Measurements from ENCODE around the gene CRIM1.

The CRIM1 gene

DNA sequence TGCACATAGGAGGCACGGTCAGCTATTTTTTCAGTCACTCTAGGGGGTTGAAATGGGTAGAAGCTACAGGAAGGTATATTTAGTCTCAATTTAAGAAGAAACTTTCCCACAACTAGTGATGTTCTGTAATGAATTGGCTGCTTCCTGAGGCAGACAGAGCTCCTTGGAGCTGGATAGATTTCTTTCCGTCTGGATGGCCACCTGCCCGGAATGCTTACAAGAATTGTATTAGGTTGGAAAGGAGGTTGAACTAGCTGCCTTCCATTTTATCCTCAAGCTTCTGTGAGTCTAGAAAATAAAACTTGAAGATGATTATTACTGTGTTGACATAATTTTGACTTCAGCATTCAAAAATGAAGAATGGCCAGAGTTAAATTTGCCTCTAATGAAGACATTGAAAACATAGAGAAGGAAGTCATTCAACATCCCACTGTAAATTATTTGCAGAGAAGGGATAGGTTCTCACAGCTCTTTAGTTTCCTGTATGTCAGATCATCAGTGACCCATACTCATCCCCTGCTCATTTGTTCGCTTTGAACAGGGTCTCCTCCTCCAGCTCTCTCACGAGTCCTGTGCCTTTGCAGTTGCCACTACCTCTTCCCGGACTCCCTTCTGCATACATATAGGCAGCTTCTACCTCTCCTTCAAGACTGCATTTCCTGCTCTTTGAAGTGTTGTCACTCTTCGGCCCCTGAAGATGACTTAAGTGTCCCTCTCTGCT lies 88.8 kb downstream of the CRIM1 start:
- no peak overlapping the region for H4K91ac ChIP-seq (ENCODE audit: low read depth, low read length, poor library complexity)
- H2AFZ ChIP-seq (ENCODE audit: low read length): no peak overlapping the region
- H2BK120ac ChIP-seq (ENCODE audit: low read depth, low read length): no peak overlapping the region
- no peak overlapping the region for H3K9ac ChIP-seq (ENCODE audit: low read depth, low read length, poor library complexity)
- H2BK12ac ChIP-seq (ENCODE audit: low read length): no peak overlapping the region
- H3K27me3 ChIP-seq (ENCODE audit: control insufficient read depth in 3 of 3, insufficient read depth in 3 of 3, low read depth in 1 of 3, low read length in 3 of 3): no peaks in the 10 kb centered on the region
- peaks cover 1% of the 10 kb centered on the region for H3K79me1 ChIP-seq (ENCODE audit: low read depth, low read length)
- H3K23ac ChIP-seq (ENCODE audit: low read depth, low read length, poor library complexity): no peak overlapping the region
- peaks cover 10 to 19% of the 10 kb centered on the region in 2 donors for H3K36me3 ChIP-seq (replicated peaks in 1 of 2; ENCODE audit: control insufficient read depth in 2 of 2, insufficient read depth in 2 of 2, low read length in 2 of 2)
- H3K9me3 ChIP-seq (replicated peaks in 1 of 2; ENCODE audit: control insufficient read depth in 2 of 2, insufficient read depth in 1 of 2, low read depth in 1 of 2, low read length in 2 of 2): peaks cover 0 to 3% of the 10 kb centered on the region in 2 donors
- no peak overlapping the region for H2AK5ac ChIP-seq (ENCODE audit: low read depth, low read length)
- H3K4me2 ChIP-seq (ENCODE audit: insufficient read depth, low read length, poor library complexity, severe bottlenecking): no peak overlapping the region
- H3K18ac ChIP-seq (ENCODE audit: low read length): no peak overlapping the region
- no peak overlapping the region for H4K8ac ChIP-seq (ENCODE audit: low read depth, low read length)
- no peak overlapping the region for H3K4ac ChIP-seq (ENCODE audit: low read length)
- H2BK15ac ChIP-seq (ENCODE audit: low read length): no peak overlapping the region
- no peak overlapping the region for H3K27ac ChIP-seq (replicated peaks; ENCODE audit: low read length)
- no CpG with 5 or more reads among the region's 7 CpGs for WGBS, 2 donors (ENCODE audit: extremely low coverage in 2 of 2, insufficient read length in 2 of 2, insufficient replicate concordance in 1 of 2)
- H2BK5ac ChIP-seq (ENCODE audit: low read length): no peak overlapping the region
- peaks cover 2 to 3% of the 10 kb centered on the region in 2 donors for H3K4me1 ChIP-seq (ENCODE audit: control insufficient read depth in 2 of 2, insufficient read depth in 1 of 2, low read depth in 1 of 2, low read length in 2 of 2)
- no peak overlapping the region for H3K4me3 ChIP-seq (ENCODE audit: low read length in 2 of 2)
- no peak overlapping the region for H3K14ac ChIP-seq (ENCODE audit: low read length)
- no peak for DNase-seq (ENCODE audit: low spot score)

DNA sequence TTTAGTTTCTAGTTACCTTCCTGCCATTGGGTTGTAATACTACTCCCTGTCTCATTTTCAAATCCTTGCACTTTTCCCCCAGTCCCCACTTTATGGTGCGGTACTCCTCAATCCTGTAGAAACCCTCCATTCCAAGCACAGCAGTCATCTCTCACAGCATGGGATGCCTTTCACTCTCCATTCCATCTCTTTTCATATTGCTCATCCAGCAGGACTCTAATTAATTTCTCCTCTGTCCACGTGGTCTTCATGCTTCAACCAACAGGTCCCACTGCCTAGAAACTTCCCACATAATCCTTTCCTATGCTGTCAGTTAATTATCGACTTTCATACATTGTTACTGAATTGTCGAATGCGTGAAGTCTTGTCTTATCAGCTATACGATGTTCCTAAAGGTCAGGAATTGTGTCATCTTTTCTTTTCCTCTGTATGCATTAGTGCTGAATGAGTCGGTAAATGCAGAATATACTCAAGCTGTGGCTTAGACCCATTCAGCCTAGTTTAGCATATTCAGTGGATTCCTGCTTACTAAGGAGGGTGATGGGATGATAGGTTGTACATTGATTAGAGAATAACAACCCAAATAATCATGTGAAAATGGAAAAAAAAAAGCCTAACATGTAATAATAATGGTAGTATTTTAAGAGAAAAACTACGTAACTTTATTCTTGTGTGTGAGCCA lies 89.7 kb downstream of the CRIM1 start:
- no peak overlapping the region for H2BK120ac ChIP-seq (ENCODE audit: low read depth, low read length)
- no peak overlapping the region for H3K4ac ChIP-seq (ENCODE audit: low read length)
- peaks cover 10 to 19% of the 10 kb centered on the region in 2 donors for H3K36me3 ChIP-seq (replicated peaks in 1 of 2; ENCODE audit: control insufficient read depth in 2 of 2, insufficient read depth in 2 of 2, low read length in 2 of 2)
- H3K4me1 ChIP-seq (ENCODE audit: control insufficient read depth in 2 of 2, insufficient read depth in 1 of 2, low read depth in 1 of 2, low read length in 2 of 2): peaks cover 2 to 3% of the 10 kb centered on the region in 2 donors
- no peaks in the 10 kb centered on the region for H3K79me1 ChIP-seq (ENCODE audit: low read depth, low read length)
- no peak overlapping the region for H3K27ac ChIP-seq (replicated peaks; ENCODE audit: low read length)
- no peak overlapping the region for H3K14ac ChIP-seq (ENCODE audit: low read length)
- H3K23ac ChIP-seq (ENCODE audit: low read depth, low read length, poor library complexity): no peak overlapping the region
- no peak overlapping the region for H4K91ac ChIP-seq (ENCODE audit: low read depth, low read length, poor library complexity)
- no peak overlapping the region for H2AK5ac ChIP-seq (ENCODE audit: low read depth, low read length)
- no peak overlapping the region for H4K8ac ChIP-seq (ENCODE audit: low read depth, low read length)
- H2BK5ac ChIP-seq (ENCODE audit: low read length): no peak overlapping the region
- DNase-seq (ENCODE audit: low spot score): no peak
- no CpG with 5 or more reads among the region's 8 CpGs for WGBS, 2 donors (ENCODE audit: extremely low coverage in 2 of 2, insufficient read length in 2 of 2, insufficient replicate concordance in 1 of 2)
- H3K4me2 ChIP-seq (ENCODE audit: insufficient read depth, low read length, poor library complexity, severe bottlenecking): no peak overlapping the region
- no peak overlapping the region for H2BK12ac ChIP-seq (ENCODE audit: low read length)
- H3K4me3 ChIP-seq (ENCODE audit: low read length in 2 of 2): no peak overlapping the region
- no peaks in the 10 kb centered on the region for H3K27me3 ChIP-seq (ENCODE audit: control insufficient read depth in 3 of 3, insufficient read depth in 3 of 3, low read depth in 1 of 3, low read length in 3 of 3)
- no peak overlapping the region for H3K9ac ChIP-seq (ENCODE audit: low read depth, low read length, poor library complexity)
- no peak overlapping the region for H2BK15ac ChIP-seq (ENCODE audit: low read length)
- H3K18ac ChIP-seq (ENCODE audit: low read length): no peak overlapping the region
- H3K9me3 ChIP-seq (replicated peaks in 1 of 2; ENCODE audit: control insufficient read depth in 2 of 2, insufficient read depth in 1 of 2, low read depth in 1 of 2, low read length in 2 of 2): peaks cover 0 to 3% of the 10 kb centered on the region in 2 donors
- H2AFZ ChIP-seq (ENCODE audit: low read length): no peak overlapping the region

DNA sequence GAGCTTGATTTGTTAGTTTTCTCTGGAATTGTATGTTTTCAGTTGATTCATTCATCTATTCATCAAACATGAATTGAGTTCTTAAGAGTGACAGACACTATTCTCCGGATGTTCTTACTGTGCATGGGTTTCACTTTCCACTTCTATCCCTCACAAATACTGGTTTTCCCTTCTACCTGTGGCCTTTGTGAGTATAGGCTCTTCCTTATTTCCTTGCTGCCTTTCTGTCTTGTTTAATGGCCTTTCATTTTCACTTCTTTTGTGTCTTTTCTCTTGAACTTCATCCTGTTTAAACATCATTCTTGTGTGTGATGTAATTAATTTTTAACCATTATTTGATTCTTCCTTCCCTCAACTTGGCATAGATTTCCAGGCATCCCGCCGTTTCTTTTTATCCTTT lies 90.7 kb downstream of the CRIM1 start:
- Histone ChIP-seq H4K91ac (ENCODE audit: low read depth, low read length, poor library complexity) (no peak overlapping the region), H3K36me3 (replicated peaks in 1 of 2; ENCODE audit: control insufficient read depth in 2 of 2, insufficient read depth in 2 of 2, low read length in 2 of 2) (peaks cover 9 to 19% of the 10 kb centered on the region in 2 donors), H3K4ac (ENCODE audit: low read length) (no peak overlapping the region), H3K9ac (ENCODE audit: low read depth, low read length, poor library complexity) (no peak overlapping the region), H2BK5ac (ENCODE audit: low read length) (no peak overlapping the region), H3K23ac (ENCODE audit: low read depth, low read length, poor library complexity) (no peak overlapping the region), H3K27me3 (ENCODE audit: control insufficient read depth in 3 of 3, insufficient read depth in 3 of 3, low read depth in 1 of 3, low read length in 3 of 3) (no peaks in the 10 kb centered on the region), H3K9me3 (replicated peaks in 1 of 2; ENCODE audit: control insufficient read depth in 2 of 2, insufficient read depth in 1 of 2, low read depth in 1 of 2, low read length in 2 of 2) (peaks cover 0 to 3% of the 10 kb centered on the region in 2 donors), H3K18ac (ENCODE audit: low read length) (no peak overlapping the region), H3K27ac (replicated peaks; ENCODE audit: low read length) (no peak overlapping the region), H3K4me1 (ENCODE audit: control insufficient read depth in 2 of 2, insufficient read depth in 1 of 2, low read depth in 1 of 2, low read length in 2 of 2) (peaks cover 2 to 3% of the 10 kb centered on the region in 2 donors), H2BK12ac (ENCODE audit: low read length) (no peak overlapping the region), H2BK15ac (ENCODE audit: low read length) (no peak overlapping the region), H3K14ac (ENCODE audit: low read length) (no peak overlapping the region), H4K8ac (ENCODE audit: low read depth, low read length) (no peak overlapping the region), H3K79me1 (ENCODE audit: low read depth, low read length) (no peaks in the 10 kb centered on the region), H3K4me2 (ENCODE audit: insufficient read depth, low read length, poor library complexity, severe bottlenecking) (no peak overlapping the region), H2BK120ac (ENCODE audit: low read depth, low read length) (no peak overlapping the region), H2AK5ac (ENCODE audit: low read depth, low read length) (no peak overlapping the region), H2AFZ (ENCODE audit: low read length) (no peak overlapping the region), H3K4me3 (ENCODE audit: low read length in 2 of 2) (no peak overlapping the region)
- WGBS, 2 donors (ENCODE audit: extremely low coverage in 2 of 2, insufficient read length in 2 of 2, insufficient replicate concordance in 1 of 2): no CpG with 5 or more reads among the region's 3 CpGs
- no peak for DNase-seq (ENCODE audit: low spot score)

DNA sequence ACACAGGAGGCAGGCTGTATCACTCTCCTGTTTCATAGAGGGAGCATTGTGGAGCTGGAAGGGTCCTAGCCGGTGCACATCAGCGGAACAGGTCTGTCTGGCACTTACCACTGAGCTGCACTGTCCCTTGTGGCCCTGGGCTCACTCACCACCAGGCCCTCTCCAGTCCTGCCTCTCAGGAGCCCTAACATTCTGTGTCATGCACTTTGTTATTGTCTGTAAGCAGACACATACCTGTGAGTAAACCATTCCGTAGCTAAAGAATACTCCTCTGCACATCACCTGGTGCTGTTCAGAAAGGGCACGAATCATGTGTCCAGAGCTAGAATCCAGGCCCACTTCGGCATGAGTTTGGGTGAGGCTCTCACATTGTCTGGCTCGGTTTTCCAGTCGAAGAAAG lies 93.6 kb downstream of the CRIM1 start:
- H3K27ac ChIP-seq (replicated peaks; ENCODE audit: low read length): no peak overlapping the region
- H2AFZ ChIP-seq (ENCODE audit: low read length): no peak overlapping the region
- H2BK12ac ChIP-seq (ENCODE audit: low read length): no peak overlapping the region
- H3K79me1 ChIP-seq (ENCODE audit: low read depth, low read length): no peaks in the 10 kb centered on the region
- WGBS, 2 donors (ENCODE audit: extremely low coverage in 2 of 2, insufficient read length in 2 of 2, insufficient replicate concordance in 1 of 2): no CpG with 5 or more reads among the region's 7 CpGs
- no peak overlapping the region for H3K9ac ChIP-seq (ENCODE audit: low read depth, low read length, poor library complexity)
- no peak overlapping the region for H4K8ac ChIP-seq (ENCODE audit: low read depth, low read length)
- no peak overlapping the region for H2BK5ac ChIP-seq (ENCODE audit: low read length)
- no peak for DNase-seq (ENCODE audit: low spot score)
- H2AK5ac ChIP-seq (ENCODE audit: low read depth, low read length): no peak overlapping the region
- H2BK120ac ChIP-seq (ENCODE audit: low read depth, low read length): no peak overlapping the region
- no peak overlapping the region for H2BK15ac ChIP-seq (ENCODE audit: low read length)
- H3K27me3 ChIP-seq (ENCODE audit: control insufficient read depth in 3 of 3, insufficient read depth in 3 of 3, low read depth in 1 of 3, low read length in 3 of 3): no peaks in the 10 kb centered on the region
- no peak overlapping the region for H3K4me2 ChIP-seq (ENCODE audit: insufficient read depth, low read length, poor library complexity, severe bottlenecking)
- peaks cover 5 to 10% of the 10 kb centered on the region in 2 donors for H3K36me3 ChIP-seq (replicated peaks in 1 of 2; ENCODE audit: control insufficient read depth in 2 of 2, insufficient read depth in 2 of 2, low read length in 2 of 2)
- peaks cover 0 to 3% of the 10 kb centered on the region in 2 donors for H3K9me3 ChIP-seq (replicated peaks in 1 of 2; ENCODE audit: control insufficient read depth in 2 of 2, insufficient read depth in 1 of 2, low read depth in 1 of 2, low read length in 2 of 2)
- H4K91ac ChIP-seq (ENCODE audit: low read depth, low read length, poor library complexity): no peak overlapping the region
- no peak overlapping the region for H3K4me3 ChIP-seq (ENCODE audit: low read length in 2 of 2)
- no peak overlapping the region for H3K4ac ChIP-seq (ENCODE audit: low read length)
- H3K4me1 ChIP-seq (ENCODE audit: control insufficient read depth in 2 of 2, insufficient read depth in 1 of 2, low read depth in 1 of 2, low read length in 2 of 2): peaks cover 2 to 3% of the 10 kb centered on the region in 2 donors
- no peak overlapping the region for H3K14ac ChIP-seq (ENCODE audit: low read length)
- H3K23ac ChIP-seq (ENCODE audit: low read depth, low read length, poor library complexity): no peak overlapping the region
- no peak overlapping the region for H3K18ac ChIP-seq (ENCODE audit: low read length)
